ENCODE measurements around the gene P4HA2.

P4HA2 gene

GRCh38 chr5:132227485-132228240 lies at the start of gene P4HA2:
P4HA2 (minus strand) TSS chr5:132227853; CDS start chr5:132218626, 9,227 bp downstream.
- H3K4me1 Mint-ChIP-seq (ENCODE audit: low read depth), result peaks cover 21% of the 10 kb centered on the region
- H3K27me3 Mint-ChIP-seq, result peaks cover 22% of the 10 kb centered on the region
- H3K4me3 Mint-ChIP-seq, result peak within 1 kb of the TSS; percentile 70
- no peaks in the 10 kb centered on the region for H3K9me3 Mint-ChIP-seq (ENCODE audit: low read depth)
- no peaks in the 10 kb centered on the region for H3K36me3 Mint-ChIP-seq
- no peak within 1 kb of the TSS for H3K27ac Mint-ChIP-seq

- no peaks in the 10 kb centered on the region for H3K9me3 Mint-ChIP-seq (ENCODE audit: low read depth)
- no peak overlapping the region for H3K4me3 Mint-ChIP-seq
- H3K27ac Mint-ChIP-seq, result no peak overlapping the region
- H3K36me3 Mint-ChIP-seq, result no peaks in the 10 kb centered on the region
- peaks cover 4% of the 10 kb centered on the region for H3K4me1 Mint-ChIP-seq (ENCODE audit: low read depth)
- H3K27me3 Mint-ChIP-seq, result peaks cover 6% of the 10 kb centered on the region
These were observed 49.6 kb upstream of the P4HA2 start for GRCh38 chr5:132277256-132277655.

GRCh38 chr5:132275367-132276220 lies 47.9 kb upstream of the P4HA2 start:
- Mint-ChIP-seq H3K9me3 (ENCODE audit: low read depth) (no peaks in the 10 kb centered on the region), H3K27ac (no peak overlapping the region), H3K4me3 (no peak overlapping the region), H3K4me1 (ENCODE audit: low read depth) (peaks cover 4% of the 10 kb centered on the region), H3K27me3 (peaks cover 6% of the 10 kb centered on the region), H3K36me3 (no peaks in the 10 kb centered on the region)

- Mint-ChIP-seq H3K27ac (no peak overlapping the region), H3K9me3 (ENCODE audit: low read depth) (no peaks in the 10 kb centered on the region), H3K4me1 (ENCODE audit: low read depth) (peaks cover 4% of the 10 kb centered on the region), H3K27me3 (peaks cover 6% of the 10 kb centered on the region), H3K36me3 (no peaks in the 10 kb centered on the region), H3K4me3 (no peak overlapping the region)
These were observed 46.6 kb upstream of the P4HA2 start for GRCh38 chr5:132274050-132274792.

GRCh38 chr5:132273631-132274030 lies 46.0 kb upstream of the P4HA2 start:
- peaks cover 6% of the 10 kb centered on the region for H3K27me3 Mint-ChIP-seq
- H3K4me1 Mint-ChIP-seq (ENCODE audit: low read depth), result peaks cover 4% of the 10 kb centered on the region
- no peak overlapping the region for H3K27ac Mint-ChIP-seq
- no peaks in the 10 kb centered on the region for H3K9me3 Mint-ChIP-seq (ENCODE audit: low read depth)
- no peak overlapping the region for H3K4me3 Mint-ChIP-seq
- H3K36me3 Mint-ChIP-seq, result no peaks in the 10 kb centered on the region

GRCh38 chr5:132272311-132273210 lies 44.9 kb upstream of the P4HA2 start:
- Mint-ChIP-seq H3K4me1 (ENCODE audit: low read depth) (peaks cover 4% of the 10 kb centered on the region), H3K27ac (no peak overlapping the region), H3K4me3 (no peak overlapping the region)

GRCh38 chr5:132271251-132272246 lies 43.9 kb upstream of the P4HA2 start:
- no peak overlapping the region for H3K27ac Mint-ChIP-seq
- H3K4me1 Mint-ChIP-seq (ENCODE audit: low read depth), result peaks cover 4% of the 10 kb centered on the region
- H3K36me3 Mint-ChIP-seq, result no peaks in the 10 kb centered on the region
- peak overlapping the region; percentile 13 for H3K4me3 Mint-ChIP-seq
- H3K9me3 Mint-ChIP-seq (ENCODE audit: low read depth), result no peaks in the 10 kb centered on the region
- H3K27me3 Mint-ChIP-seq, result peaks cover 6% of the 10 kb centered on the region

More at GRCh38 chr5:132272311-132273210, 44.9 kb upstream of the P4HA2 start:
- Mint-ChIP-seq H3K9me3 (ENCODE audit: low read depth) (no peaks in the 10 kb centered on the region), H3K36me3 (no peaks in the 10 kb centered on the region), H3K27me3 (peaks cover 6% of the 10 kb centered on the region)

GRCh38 chr5:132270706-132271105 lies 43.1 kb upstream of the P4HA2 start:
- peaks cover 4% of the 10 kb centered on the region for H3K4me1 Mint-ChIP-seq (ENCODE audit: low read depth)
- H3K4me3 Mint-ChIP-seq, result no peak overlapping the region
- no peaks in the 10 kb centered on the region for H3K9me3 Mint-ChIP-seq (ENCODE audit: low read depth)
- no peaks in the 10 kb centered on the region for H3K36me3 Mint-ChIP-seq
- H3K27me3 Mint-ChIP-seq, result peaks cover 6% of the 10 kb centered on the region
- no peak overlapping the region for H3K27ac Mint-ChIP-seq

- Mint-ChIP-seq H3K36me3 (no peaks in the 10 kb centered on the region), H3K27ac (no peak overlapping the region), H3K27me3 (peaks cover 4% of the 10 kb centered on the region), H3K9me3 (ENCODE audit: low read depth) (no peaks in the 10 kb centered on the region), H3K4me3 (no peak overlapping the region), H3K4me1 (ENCODE audit: low read depth) (peaks cover 4% of the 10 kb centered on the region)
These were observed 42.6 kb upstream of the P4HA2 start for GRCh38 chr5:132270335-132270665.

- Mint-ChIP-seq H3K27me3 (peaks cover 4% of the 10 kb centered on the region), H3K36me3 (no peaks in the 10 kb centered on the region), H3K4me3 (no peak overlapping the region), H3K27ac (no peak overlapping the region), H3K4me1 (ENCODE audit: low read depth) (peaks cover 7% of the 10 kb centered on the region), H3K9me3 (ENCODE audit: low read depth) (no peaks in the 10 kb centered on the region)
These were observed 42.1 kb upstream of the P4HA2 start for GRCh38 chr5:132269635-132270334.

GRCh38 chr5:132268769-132269551 lies 41.3 kb upstream of the P4HA2 start:
- no peak overlapping the region for H3K4me3 Mint-ChIP-seq
- H3K9me3 Mint-ChIP-seq (ENCODE audit: low read depth), result no peaks in the 10 kb centered on the region
- peaks cover 4% of the 10 kb centered on the region for H3K27me3 Mint-ChIP-seq
- H3K4me1 Mint-ChIP-seq (ENCODE audit: low read depth), result peaks cover 15% of the 10 kb centered on the region
- no peak overlapping the region for H3K27ac Mint-ChIP-seq
- H3K36me3 Mint-ChIP-seq, result no peaks in the 10 kb centered on the region

All from activated naive CD8-positive, alpha-beta T cell (primary cell).